Endometrial microvascular endothelial cells (primary cell): ENCODE measurements around the gene DYTN. TPM values are rescaled to one million over a fixed set of nuclear protein-coding genes. Genes with fewer than 3 reads are reported as not detected.

ENCODE experiments used
- in situ Hi-C: cut with HindIII; loops from 2 replicates; pipeline ENCODE4 v1.10.0; 2017; ENCODE audit warnings: low sequenced_read_pairs, low pct_unique_long_range_greater_than_20kb; ENCODE audit errors: inconsistent ontology term
- total RNA-seq: library from RNA; depleted of rRNA; stranded (reverse); fragments of >200 nt; gene quantifications from one replicate; pipeline ENCODE4 v1.2.3, GENCODE V29; 2015; ENCODE audit errors: inconsistent ontology term

Gene DYTN
- total RNA-seq, 1 donor from 2014 or later = not detected

DNA sequence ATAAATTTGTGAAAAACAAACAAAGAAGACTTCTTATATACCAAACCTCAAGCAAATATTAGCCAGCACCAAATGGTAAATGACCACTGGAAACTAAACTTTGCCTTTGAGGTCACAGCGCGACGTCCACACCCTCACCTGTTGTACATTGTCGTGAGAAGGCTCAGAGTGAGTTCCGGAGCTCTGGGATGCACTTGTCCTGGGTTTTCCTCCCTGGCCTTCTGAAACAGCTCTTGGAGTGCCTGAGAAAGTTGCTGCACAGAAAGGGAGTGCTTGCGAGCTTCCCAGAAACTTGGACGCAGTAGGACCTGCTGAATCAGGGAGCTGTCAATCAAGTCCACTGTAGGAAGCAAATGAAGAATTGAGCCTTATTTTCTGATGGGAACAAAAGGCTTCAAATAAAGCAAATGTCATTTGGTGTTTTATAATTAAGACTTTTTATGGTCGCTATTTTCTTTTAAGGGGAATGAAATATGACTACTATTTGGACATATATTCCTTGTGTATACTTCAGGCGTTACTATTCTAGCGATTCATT is 11.0 kb downstream of the DYTN start:
- in situ Hi-C loops = no loop called here

GRCh38 chr2:206701952-206702605 is 16.1 kb downstream of the DYTN start:
- in situ Hi-C loops = no loop called here

DNA sequence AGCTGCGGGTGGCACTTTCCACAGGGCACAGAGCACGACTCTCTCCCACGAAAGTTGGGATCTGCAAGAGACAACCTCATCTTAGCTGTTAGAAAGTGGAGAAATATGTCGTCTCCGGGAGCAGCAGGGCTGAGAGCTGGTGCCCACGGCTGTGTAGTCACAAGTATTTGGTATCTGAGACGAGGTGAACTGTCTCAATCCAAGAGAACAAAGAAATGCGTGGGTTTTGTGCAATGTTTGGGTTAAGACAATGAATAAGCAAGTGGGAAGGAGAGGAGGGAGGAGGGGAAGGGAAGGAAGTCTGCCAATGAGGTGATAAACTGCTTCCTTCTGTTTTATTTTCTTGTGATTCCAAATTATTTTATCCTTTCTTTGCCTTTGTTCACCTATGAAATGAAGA is 18.0 kb downstream of the DYTN start:
- in situ Hi-C loops = no loop called here

DNA sequence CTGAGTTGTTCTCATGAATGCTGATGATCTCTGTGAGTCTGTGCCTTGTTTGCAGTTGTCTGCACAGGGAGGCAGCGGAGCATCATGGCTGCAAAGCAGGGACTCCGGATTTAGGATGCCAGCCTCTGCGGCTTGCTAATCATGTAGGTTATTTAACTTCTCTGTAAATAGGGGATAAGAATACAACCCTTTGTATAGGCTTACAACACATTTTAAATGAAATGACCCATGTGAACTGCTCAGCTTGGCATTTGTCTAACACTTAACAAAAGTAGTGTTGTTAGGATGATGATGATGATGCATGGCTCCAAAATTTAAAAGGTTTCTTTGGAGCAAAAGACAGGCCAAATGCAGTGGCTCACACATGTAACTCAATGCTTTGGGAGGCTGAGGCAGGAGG is 19.4 kb downstream of the DYTN start:
- in situ Hi-C loops = no loop called here

GRCh38 chr2:206696910-206697309 is 21.3 kb downstream of the DYTN start:
- in situ Hi-C loops = no loop called here

- in situ Hi-C loops = no loop called here
Observed at GRCh38 chr2:206693399-206694137, 24.6 kb downstream of the DYTN start.

DNA sequence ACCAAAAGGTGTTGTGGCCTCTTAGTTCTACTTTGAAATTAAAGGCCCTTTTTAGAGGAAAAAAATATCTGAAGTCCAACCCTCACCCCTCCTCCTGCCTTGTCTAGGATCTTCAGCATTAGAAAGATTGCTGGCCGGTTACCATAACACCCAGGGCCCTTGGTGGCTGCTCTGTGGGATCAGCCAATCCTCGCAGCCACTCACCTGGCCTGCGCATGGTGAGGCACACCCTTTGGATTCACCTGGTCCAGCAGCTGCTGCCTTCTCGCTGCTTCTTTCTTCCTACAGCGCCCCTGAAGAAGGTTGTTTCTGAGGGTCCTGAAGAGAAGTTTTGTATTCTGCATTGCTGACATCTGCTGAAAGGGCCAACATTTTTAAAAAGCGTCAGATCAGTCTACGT is 25.2 kb downstream of the DYTN start:
- in situ Hi-C loops = no loop called here

DNA sequence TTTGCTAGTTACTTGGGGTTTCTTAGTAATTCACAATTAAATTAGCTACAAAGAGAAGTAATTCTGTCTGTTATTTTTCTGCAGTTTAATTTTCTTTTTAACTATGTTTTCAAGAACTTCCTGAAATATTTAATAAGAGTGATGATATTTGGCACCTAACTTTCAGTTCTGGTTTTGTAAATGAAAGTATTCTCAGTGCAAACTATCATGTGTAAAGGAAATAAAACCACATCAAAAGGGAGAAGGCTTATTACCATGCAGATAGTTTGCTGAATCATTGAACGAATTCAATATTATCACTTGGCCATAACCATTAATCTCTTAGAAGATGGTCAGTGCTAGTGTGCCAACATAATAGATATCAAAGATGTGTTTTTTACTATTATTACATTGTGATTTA is 29.2 kb downstream of the DYTN start:
- in situ Hi-C loops = no loop called here

GRCh38 chr2:206688453-206688852 is 29.7 kb downstream of the DYTN start:
- in situ Hi-C loops = no loop called here

DNA sequence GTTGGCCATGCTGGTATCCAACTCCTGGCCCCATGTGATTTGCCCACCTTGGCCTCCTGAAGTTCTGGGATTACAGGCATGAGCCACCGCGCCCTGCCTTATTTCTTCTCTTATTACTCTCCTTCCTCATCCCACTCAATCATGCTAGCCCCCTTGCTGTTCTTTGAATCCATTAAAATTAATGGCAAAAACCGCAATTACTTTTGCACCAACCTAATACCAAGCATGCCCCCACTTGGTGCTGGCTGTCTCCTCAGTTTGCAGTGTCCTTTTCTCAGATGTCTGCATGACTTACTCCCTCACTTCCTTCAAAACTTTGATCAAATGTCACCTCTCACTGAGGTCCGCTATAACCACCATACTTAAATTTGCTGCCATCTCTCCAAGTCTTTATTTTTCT is 34.6 kb downstream of the DYTN start:
- in situ Hi-C loops = no loop called here

DNA sequence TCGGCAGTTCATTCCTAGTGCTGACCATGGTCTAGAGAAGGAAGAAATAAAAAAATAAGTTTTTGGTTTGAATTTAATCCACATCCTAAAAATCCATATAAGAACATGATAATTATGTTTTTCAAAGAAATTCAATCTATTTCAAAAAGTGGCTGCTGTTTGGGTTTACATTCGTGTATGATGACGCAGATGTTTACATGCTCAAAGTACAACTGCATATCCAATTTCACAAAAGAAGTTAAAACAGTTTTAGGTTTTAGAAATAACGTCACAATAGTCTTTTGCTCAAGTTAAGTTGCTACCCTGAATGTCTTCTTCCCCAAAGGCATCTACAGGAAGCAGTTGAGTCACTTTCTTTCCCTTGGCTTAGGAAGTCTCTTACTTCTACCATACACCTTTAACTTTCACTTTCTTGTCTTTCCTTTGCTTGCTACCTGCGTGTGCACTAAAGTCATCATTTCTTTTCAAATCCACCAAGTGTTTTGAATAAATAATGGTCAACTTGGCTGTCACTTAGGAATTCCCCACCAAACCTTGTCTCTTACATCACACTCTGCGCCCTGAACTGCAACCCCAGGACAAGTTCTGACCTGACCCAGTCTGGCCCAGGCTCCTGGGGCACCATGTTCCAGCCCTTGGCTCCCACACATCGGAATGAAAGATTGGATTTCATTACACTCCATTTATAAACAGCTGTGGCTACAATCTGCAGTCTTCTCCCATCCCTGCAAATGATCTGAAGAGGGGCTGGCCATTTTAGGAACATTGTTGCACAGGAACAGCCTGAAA is 47.5 kb downstream of the DYTN start:
- in situ Hi-C loops = no loop called here

DNA sequence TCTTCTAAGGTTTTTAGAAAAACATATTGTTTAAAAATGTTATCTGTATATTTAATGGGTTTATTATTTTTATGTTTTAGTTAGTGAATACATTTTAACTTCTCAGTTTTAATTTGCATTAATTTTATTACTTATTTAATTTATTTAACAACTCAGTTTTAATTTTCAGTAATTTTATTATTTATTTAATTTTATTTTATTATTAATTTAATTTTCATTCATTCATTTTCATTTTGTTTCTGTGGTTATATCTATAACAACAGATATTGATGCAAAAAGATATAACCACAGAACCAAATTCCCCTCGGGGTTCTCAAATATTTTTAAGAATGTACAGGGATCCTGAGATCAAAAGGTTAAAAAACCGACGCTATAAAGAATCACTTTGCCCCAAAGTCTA is 52.9 kb downstream of the DYTN start:
- in situ Hi-C loops = no loop called here

GRCh38 chr2:206657087-206657486 is 61.1 kb downstream of the DYTN start:
- in situ Hi-C loops = no loop called here

DNA sequence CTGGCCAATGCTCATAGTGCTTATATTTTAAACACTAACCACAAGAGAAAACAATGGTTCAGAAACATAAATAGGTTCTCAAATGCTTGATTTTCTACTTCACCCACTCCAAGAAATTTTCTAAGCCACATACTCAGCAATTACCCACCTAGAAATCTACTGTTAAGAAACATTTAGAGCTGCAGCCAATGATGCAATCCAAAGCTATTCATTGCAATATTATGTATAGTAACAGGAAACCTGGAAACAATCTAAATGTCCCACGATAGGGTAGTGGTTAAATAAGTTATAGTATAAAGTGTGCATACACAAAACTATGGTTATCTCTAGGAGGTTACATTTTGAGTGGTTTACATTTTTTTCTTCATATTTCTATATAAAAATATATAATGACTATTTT is 70.2 kb downstream of the DYTN start:
- in situ Hi-C loops = no loop called here

- in situ Hi-C loops = no loop called here
Observed at GRCh38 chr2:206642075-206643025, 75.8 kb downstream of the DYTN start, which contains the start of gene FAM237A. TSS of gene FAM237A (plus strand) at chr2:206642487. CDS start at chr2:206644237, 1,750 bp downstream.

GRCh38 chr2:206641226-206641625 is 77.0 kb downstream of the DYTN start:
- in situ Hi-C loops = no loop called here

GRCh38 chr2:206639636-206640035 is 78.6 kb downstream of the DYTN start:
- in situ Hi-C loops = no loop called here

DNA sequence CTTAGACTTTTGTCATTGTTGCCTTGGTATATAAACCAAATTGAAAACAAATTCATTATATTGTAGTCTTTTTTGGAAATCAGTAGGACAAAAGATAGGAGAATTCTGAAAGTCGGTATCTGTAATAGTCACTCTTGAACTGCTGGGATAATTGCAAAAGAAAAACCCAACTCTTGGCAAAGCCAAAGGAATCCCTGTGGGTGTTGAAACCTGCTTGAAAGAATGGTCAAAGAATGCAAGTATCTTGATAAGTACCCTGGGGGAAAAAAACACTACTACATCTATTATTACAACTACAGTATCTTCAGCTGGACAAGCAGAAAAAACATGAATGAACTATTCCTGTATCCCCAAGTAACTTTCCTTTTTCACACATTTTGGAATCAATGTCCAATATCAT is 83.2 kb downstream of the DYTN start:
- in situ Hi-C loops = no loop called here

GRCh38 chr2:206631340-206631739 is 86.9 kb downstream of the DYTN start:
- in situ Hi-C loops = no loop called here
